ENCODE results near the gene TNRC6C. TPM values are rescaled to one million over a fixed set of nuclear protein-coding genes. Genes with fewer than 3 reads are reported as not detected.

TNRC6C gene
- total and polyA plus RNA-seq, 2 of the 13 experiments (the other 11 are each of a cell fraction or from before 2014, with no cell fraction given): 0.66 to 4.9 TPM

DNA sequence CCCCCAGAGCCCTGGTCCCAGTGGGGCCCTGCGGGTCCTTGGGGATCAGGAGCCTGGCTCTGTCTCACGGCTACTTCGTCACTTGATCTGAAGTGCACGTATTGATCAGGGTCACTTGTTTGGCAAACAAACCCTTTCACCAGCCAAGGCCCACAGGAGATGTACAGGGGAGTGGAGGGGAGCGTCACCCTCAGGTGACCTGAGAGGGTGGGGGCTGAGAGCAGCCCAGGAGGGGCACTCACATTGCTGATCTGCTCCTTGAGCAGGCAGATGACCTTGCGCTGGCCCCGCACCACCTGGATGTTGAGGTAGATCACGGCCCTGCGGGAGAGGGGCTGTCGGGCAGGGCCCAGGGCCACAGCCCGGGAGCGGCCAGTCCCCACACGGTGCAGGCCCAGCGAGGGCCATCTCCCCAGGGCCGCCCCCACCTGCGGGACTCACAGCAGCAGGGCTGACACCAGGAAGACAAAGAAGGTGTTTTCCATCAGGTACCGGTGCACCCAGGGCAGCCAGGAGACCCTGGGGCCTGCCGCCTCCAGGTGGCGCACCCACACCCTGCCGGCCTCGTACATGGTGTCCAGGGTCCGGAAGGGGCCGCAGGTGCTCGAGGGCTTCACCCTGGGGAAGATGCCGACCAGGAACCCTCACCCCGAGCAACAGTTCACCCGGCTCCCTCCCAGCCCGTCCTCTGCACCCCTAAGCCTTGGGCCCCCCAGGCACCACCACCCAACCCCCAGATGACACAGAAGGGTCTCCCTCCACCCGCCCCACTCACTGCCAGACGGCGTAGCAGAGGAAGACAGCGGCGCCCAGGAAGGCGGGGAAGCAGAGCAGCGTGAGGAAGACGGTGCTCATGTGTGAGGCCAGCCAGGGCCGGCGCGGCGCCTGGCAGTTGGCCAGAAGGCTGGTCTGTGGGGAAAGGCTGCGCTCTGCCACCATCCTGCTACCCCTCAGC lies 158.8 kb downstream of the TNRC6C start (continued):
- TF ChIP-seq ZNF777 (CRISPR knock-in tag; IDR thresholded peaks at IDR 0.05) (no peak), PRPF4 (IDR thresholded peaks at IDR 0.05; ENCODE audit: low read depth, low read length, poor library complexity, severe bottlenecking) (no peak), ZNF382 (CRISPR knock-in tag; IDR thresholded peaks at IDR 0.05; ENCODE audit: borderline replicate concordance) (no peak), ZNF572 (CRISPR knock-in tag; IDR thresholded peaks at IDR 0.05) (0 out of 2 replicates have a peak, but pooled peaks have one; percentile 34), ZNF709 (CRISPR knock-in tag; IDR thresholded peaks at IDR 0.05) (no peak), ZFX (CRISPR knock-in tag; IDR thresholded peaks at IDR 0.05; ENCODE audit: low read depth) (peak; percentile 68; the same call in 1 of the 2 replicates), ZFP82 (CRISPR knock-in tag; IDR thresholded peaks at IDR 0.05; ENCODE audit: borderline replicate concordance) (no peak), ZNF556 (CRISPR knock-in tag; IDR thresholded peaks at IDR 0.05; ENCODE audit: borderline replicate concordance) (peak; percentile 76; the same call in 1 of the 2 replicates), ZKSCAN8 (CRISPR knock-in tag; IDR thresholded peaks at IDR 0.05; ENCODE audit: borderline replicate concordance) (no peak), NFYB (CRISPR knock-in tag; IDR thresholded peaks at IDR 0.05) (no peak), ZNF562 (CRISPR knock-in tag; IDR thresholded peaks at IDR 0.05; ENCODE audit: borderline replicate concordance) (no peak), EEA1 (CRISPR knock-in tag; IDR thresholded peaks at IDR 0.05; ENCODE audit: borderline replicate concordance) (peak; percentile 48; the same call in 1 of the 2 replicates), ZSCAN9 (CRISPR knock-in tag; IDR thresholded peaks at IDR 0.05; ENCODE audit: borderline replicate concordance) (no peak), MAZ (IDR thresholded peaks at IDR 0.05; ENCODE audit: borderline replicate concordance, low read depth, low read length) (no peak), MAZ (CRISPR knock-in tag; IDR thresholded peaks at IDR 0.05; ENCODE audit: low read depth) (no peak; the same call in 1 of the 2 replicates), HNF1B (CRISPR knock-in tag; IDR thresholded peaks at IDR 0.05) (peak; percentile 24; the same call in 1 of the 2 replicates), KDM1A (CRISPR knock-in tag; IDR thresholded peaks at IDR 0.05) (no peak), FIP1L1 (IDR thresholded peaks at IDR 0.05; ENCODE audit: borderline replicate concordance, insufficient read depth, low read depth, low read length) (no peak), ELF3 (CRISPR knock-in tag; IDR thresholded peaks at IDR 0.05) (no peak)
- TF ChIP-seq, protein P1, sequence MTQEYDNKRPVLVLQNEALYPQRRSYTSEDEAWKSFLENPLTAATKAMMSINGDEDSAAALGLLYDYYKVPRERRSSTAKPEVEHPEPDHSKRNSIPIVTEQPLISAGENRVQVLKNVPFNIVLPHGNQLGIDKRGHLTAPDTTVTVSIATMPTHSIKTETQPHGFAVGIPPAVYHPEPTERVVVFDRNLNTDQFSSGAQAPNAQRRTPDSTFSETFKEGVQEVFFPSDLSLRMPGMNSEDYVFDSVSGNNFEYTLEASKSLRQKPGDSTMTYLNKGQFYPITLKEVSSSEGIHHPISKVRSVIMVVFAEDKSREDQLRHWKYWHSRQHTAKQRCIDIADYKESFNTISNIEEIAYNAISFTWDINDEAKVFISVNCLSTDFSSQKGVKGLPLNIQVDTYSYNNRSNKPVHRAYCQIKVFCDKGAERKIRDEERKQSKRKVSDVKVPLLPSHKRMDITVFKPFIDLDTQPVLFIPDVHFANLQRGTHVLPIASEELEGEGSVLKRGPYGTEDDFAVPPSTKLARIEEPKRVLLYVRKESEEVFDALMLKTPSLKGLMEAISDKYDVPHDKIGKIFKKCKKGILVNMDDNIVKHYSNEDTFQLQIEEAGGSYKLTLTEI (CRISPR knock-in tag; conservative IDR thresholded peaks at IDR 0.05): no peak
- TF ChIP-seq, protein P2, sequence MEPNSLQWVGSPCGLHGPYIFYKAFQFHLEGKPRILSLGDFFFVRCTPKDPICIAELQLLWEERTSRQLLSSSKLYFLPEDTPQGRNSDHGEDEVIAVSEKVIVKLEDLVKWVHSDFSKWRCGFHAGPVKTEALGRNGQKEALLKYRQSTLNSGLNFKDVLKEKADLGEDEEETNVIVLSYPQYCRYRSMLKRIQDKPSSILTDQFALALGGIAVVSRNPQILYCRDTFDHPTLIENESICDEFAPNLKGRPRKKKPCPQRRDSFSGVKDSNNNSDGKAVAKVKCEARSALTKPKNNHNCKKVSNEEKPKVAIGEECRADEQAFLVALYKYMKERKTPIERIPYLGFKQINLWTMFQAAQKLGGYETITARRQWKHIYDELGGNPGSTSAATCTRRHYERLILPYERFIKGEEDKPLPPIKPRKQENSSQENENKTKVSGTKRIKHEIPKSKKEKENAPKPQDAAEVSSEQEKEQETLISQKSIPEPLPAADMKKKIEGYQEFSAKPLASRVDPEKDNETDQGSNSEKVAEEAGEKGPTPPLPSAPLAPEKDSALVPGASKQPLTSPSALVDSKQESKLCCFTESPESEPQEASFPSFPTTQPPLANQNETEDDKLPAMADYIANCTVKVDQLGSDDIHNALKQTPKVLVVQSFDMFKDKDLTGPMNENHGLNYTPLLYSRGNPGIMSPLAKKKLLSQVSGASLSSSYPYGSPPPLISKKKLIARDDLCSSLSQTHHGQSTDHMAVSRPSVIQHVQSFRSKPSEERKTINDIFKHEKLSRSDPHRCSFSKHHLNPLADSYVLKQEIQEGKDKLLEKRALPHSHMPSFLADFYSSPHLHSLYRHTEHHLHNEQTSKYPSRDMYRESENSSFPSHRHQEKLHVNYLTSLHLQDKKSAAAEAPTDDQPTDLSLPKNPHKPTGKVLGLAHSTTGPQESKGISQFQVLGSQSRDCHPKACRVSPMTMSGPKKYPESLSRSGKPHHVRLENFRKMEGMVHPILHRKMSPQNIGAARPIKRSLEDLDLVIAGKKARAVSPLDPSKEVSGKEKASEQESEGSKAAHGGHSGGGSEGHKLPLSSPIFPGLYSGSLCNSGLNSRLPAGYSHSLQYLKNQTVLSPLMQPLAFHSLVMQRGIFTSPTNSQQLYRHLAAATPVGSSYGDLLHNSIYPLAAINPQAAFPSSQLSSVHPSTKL (CRISPR knock-in tag; IDR thresholded peaks at IDR 0.05): no peak
